Breast epithelium (tissue), 3 donors: ENCODE measurements around the gene CACNA1I.

Experiments used
- POLR2A ChIP-seq: fragments of 450-650 bp; IDR thresholded peaks from one replicate; pipeline ENCODE4 v1.6.1; 2016; ENCODE audit warnings: antibody characterized with exemption, mild to moderate bottlenecking, moderate library complexity
- TF ChIP-seq, protein P1 (sequence below), 3 donors: fragments of 450-650 bp; IDR thresholded peaks; one replicate each; pipeline ENCODE4 v1.5.1; 2016 to 2017; ENCODE audit warnings: antibody characterized with exemption in 3 of 3, mild to moderate bottlenecking in 3 of 3, moderate library complexity in 3 of 3

- no peak for TF ChIP-seq POLR2A
- TF ChIP-seq, protein P1, sequence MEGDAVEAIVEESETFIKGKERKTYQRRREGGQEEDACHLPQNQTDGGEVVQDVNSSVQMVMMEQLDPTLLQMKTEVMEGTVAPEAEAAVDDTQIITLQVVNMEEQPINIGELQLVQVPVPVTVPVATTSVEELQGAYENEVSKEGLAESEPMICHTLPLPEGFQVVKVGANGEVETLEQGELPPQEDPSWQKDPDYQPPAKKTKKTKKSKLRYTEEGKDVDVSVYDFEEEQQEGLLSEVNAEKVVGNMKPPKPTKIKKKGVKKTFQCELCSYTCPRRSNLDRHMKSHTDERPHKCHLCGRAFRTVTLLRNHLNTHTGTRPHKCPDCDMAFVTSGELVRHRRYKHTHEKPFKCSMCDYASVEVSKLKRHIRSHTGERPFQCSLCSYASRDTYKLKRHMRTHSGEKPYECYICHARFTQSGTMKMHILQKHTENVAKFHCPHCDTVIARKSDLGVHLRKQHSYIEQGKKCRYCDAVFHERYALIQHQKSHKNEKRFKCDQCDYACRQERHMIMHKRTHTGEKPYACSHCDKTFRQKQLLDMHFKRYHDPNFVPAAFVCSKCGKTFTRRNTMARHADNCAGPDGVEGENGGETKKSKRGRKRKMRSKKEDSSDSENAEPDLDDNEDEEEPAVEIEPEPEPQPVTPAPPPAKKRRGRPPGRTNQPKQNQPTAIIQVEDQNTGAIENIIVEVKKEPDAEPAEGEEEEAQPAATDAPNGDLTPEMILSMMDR (IDR thresholded peaks at IDR 0.05) = no peak
These were observed 40.8 kb downstream of the CACNA1I start for GRCh38 chr22:39611360-39611759.
